Stromal cell of bone marrow (primary cell): ENCODE results near the gene LAMC3.

Source experiments
- DNase-seq: peaks from one replicate; pipeline ENCODE4 v3.0.0-alpha.2; 2012; ENCODE audit warnings: low read depth

LAMC3 gene

DNA sequence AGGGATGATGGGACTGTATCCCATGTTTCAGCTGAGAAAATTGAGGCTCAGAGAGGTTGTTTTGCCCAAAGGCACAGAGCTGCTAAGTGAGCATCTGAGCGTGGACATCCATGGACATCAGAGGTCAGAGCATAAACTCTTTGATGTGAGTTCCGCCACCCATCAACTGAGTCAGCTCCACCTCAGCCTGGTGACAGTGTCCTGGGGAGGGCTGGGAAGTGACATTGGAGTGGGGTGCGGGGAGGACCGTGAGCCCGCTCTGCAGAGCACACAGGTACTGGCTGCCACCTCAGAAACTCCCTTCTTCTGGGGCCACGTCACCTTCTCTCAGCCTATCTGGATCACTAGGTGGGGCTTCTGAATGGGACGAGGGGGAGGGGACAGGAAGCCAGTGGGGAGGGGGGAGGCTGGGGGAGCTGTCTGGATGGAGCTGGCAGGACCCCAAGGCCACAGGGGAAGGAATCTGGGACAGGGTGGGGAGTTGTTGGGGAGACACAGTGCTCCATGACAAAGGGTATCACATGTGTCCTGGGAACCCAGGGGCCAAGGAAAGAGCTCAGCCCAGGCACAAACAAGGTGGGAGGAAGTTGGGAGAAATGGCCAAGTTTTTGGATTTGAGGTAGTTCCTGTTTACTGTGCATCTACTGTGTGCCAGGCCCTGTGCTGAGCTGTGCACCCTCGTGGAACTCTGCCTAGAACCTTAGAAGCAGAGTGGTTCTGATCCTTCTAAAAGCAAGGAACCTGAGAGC, 2.5 kb downstream of the LAMC3 start:
- no peak for DNase-seq

- no peak for DNase-seq
Measured at GRCh38 chr9:131012023-131012334, 3.0 kb downstream of the LAMC3 start.

- no peak for DNase-seq
Measured at GRCh38 chr9:131012396-131012917, 3.5 kb downstream of the LAMC3 start.

DNA sequence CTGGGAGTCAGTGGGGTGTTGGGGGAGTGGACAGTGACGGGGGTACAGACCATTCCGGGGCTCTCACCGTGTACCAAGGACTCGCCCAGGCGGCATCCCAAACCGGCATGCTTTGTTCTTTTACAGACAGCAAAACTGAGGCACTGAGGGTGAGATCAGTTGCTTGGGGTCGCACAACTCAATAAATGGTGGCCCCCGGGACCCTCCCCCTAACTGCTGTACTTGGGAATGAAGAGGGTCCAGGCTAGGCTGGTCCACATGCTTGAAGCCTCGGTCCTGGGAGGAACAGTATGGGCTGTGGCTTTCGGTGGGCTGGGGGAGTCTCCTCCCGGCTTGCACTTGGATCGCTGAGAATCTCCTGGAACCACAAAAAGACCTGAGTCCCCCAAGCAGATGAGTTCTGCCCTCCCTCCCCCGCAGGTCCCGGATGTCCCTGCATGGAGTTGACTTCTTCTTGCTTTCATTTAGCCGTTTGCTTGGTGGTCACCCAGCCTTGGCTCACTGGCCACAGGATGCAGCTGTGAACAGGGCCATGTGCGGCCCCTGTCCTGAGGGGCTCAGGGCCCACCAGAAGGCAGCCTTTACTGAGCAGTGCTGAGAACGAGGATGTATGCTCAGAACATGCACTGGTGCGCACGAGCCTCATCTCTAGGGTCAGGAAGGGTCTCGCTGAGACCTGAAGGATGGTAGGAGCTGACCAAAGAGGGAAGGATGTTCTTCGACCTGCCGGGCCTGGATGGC, 4.2 kb downstream of the LAMC3 start:
- no peak for DNase-seq

- DNase-seq: no peak
Measured at GRCh38 chr9:131013771-131014676, 5.0 kb downstream of the LAMC3 start.

- DNase-seq: no peak
Measured at GRCh38 chr9:131015112-131015511, 6.1 kb downstream of the LAMC3 start.

- DNase-seq: no peak
Measured at GRCh38 chr9:131015876-131016397, 7.0 kb downstream of the LAMC3 start.

- DNase-seq: no peak
Measured at GRCh38 chr9:131017067-131017466, 8.1 kb downstream of the LAMC3 start.

GRCh38 chr9:131018621-131019020, 9.6 kb downstream of the LAMC3 start:
- no peak for DNase-seq

DNA sequence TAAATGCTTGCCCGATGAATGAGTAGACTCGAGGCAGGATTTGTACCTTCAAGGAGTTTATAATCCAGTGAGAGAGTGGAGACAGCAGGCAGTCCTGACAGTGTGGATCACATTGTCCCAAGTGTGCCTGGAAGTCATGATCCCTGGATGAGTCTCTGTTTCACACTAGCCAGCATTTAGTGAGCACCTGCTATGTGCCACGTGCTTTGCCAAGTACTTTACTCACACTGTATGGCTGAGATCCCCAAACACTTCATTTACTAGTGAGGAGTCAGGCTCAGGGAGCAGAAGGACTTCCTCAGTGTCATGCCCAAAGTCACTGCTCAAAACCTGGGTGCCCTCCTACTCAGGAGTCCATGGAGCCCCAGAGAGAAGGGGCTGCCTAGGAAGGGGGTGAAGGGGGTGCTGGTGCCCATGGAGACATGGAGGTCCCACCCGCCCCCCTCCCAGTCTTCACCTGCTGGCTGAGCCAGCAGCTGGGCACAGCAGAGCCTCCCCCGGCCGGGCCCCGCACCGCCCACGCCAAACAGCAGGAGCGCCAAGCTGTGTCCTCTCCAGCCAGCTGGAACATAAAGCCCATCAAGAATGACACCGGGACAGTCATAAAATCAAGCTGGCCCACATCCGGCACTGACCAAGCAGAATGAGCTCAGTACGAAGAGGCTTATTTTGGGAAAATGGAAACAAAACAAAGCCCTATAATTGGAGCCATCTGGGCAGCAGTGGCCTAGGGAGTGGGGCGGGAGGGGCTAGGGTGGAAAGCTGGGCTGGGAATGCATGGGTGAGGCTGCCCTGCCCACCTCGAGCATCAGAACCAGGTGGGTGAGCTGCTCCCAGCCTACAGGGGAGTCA, 10.6 kb downstream of the LAMC3 start:
- DNase-seq: peak; percentile 33

DNA sequence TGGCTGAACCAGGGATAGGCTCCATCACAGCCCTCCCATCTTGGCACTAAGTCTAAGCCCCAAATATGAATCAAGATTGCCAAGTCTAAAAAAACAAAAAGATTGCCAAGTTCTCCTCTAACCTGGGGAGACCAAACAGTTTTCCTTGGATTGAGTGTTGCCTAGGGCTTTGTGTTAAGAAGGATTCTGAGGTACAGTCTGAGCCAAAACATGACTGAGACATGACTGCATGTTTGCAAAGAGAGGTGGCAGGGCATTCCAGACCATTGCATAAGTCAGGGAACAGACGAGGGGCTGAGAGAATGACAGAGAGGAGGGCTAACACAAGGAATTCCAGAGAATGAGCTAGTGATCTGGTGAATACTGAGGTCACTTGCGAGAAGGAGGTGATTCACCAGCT, 11.4 kb downstream of the LAMC3 start:
- DNase-seq: peak; percentile 52

GRCh38 chr9:131020862-131021261, 11.9 kb downstream of the LAMC3 start:
- no peak for DNase-seq

DNA sequence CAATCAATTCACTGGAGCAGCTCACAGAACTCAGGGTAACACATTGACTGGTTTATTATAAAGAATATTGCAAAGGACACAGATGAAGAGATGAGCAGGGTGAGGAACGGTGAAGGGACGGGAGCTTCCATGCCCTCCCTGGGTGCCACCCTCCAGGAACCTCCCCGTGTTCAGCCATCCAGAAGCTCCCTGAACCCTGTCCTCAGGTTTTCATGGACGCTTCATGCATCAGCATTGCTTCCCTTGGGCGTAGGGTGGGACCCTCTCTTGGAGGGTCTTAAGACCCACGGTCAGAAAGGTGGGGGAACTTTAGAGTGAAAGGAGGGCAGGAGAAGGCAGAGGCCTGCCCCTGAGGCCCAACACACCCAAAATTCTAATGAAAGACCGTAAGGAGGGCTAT, 12.8 kb downstream of the LAMC3 start:
- DNase-seq: no peak

DNA sequence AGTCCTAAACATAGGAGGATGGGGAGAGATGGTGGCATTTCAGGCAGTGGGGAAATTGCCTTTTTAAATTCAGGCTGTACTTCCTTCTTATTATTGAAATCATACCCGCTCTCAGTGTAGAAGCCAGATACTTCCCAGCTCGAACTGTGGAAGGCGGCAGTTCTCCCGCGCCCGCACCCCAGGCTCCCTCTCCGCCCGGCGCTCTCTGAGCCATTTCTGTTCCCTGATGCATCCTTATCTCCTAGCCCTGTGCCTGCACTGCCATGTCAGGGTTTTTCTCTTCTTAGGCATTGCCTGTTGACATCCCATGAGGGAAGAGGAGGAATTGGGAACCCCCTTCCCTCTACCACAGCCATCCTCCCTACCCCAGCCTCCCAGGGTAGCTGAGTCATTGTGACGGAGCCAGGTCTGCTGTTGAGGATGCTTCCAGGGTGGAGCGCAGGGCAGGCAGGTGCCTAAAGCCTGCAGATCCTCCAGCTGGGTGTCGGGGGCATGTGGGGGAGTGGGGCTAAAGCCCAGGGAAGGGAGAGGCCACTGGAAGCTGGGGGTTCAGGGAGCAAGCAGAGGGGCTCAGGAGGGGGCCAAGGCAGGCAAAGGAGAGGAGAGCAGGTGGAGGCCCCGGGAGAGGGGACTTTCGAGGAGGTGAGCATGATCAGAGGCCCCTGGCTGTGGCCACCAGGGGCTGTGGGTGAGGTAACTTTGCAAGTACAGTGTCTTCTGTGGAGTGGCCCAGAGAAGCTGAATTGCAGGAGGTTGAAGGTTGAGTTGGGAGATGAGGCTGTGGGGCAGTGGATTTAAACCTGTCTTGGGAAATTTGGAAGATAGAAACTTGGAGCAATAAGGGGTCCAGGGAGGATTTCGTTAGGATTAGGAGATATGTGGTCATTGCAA, 16.2 kb downstream of the LAMC3 start:
- DNase-seq: no peak

DNA sequence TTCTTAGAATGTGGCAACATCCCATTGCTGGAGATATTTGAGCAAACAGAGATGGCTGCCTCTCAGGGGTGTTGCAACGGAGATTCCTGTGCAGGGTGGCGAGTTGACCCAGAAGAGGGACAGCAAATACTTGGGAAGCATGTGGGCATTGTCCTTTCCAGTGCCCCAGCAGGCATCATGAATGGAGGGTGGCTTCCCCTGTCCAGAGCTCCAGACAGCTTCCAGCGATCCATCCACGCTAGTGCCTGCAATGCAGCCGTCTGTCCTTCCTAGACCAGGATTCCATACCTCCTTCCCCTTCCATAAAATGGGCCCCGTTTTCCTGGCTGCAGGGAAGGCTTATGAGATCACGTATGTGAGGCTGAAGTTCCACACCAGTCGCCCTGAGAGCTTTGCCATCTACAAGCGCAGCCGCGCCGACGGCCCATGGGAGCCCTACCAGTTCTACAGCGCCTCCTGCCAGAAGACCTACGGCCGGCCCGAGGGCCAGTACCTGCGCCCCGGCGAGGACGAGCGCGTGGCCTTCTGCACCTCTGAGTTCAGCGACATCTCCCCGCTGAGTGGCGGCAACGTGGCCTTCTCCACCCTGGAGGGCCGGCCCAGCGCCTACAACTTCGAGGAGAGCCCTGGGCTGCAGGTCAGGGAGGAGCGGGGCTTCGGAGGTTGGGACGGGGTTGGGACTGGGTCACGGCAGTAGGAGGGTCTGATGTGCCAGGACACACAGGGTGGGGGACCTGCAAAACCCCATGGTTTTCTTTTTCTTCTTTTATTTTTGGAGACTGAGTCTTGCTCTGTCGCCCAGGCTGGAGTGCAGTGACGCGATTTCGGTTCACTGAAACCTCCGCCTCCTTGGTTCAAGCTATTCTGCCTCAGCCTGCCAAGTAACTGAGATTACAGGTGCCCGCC, 17.2 kb downstream of the LAMC3 start:
- no peak for DNase-seq

- DNase-seq: no peak
Measured at GRCh38 chr9:131027048-131027871, 18.3 kb downstream of the LAMC3 start.

GRCh38 chr9:131027872-131028179, 18.9 kb downstream of the LAMC3 start:
- no peak for DNase-seq

GRCh38 chr9:131028221-131028884, 19.4 kb downstream of the LAMC3 start:
- DNase-seq: no peak
